H1 (cell line): Measurements from ENCODE around the gene CAV1. TPM values are rescaled to one million over a fixed set of nuclear protein-coding genes. Genes with fewer than 3 reads are reported as not detected.

Experiments used
- CTCF ChIA-PET: fragments of 300-600 bp; sonication (Branson Sonifier 250); formaldehyde crosslinking; loops from one replicate; lab custom pipeline; 2021; ENCODE audit not compliant: partially characterized antibody; lab: Charles Lee
- POLR2A ChIA-PET: fragments of 300-600 bp; sonication (Branson Sonifier 250); formaldehyde crosslinking; loops from one replicate; lab custom pipeline; 2021; ENCODE audit warnings: inconsistent platforms; ENCODE audit not compliant: partially characterized antibody; lab: Charles Lee
- DNase-seq, 2 experiments: peaks; one replicate each; pipeline versions ENCODE4 v3.0.0 to v3.0.0-alpha.2; 2010 to 2022; ENCODE audit warnings: low spot score in 2 of 2, low read depth in 1 of 2, mixed read lengths in 1 of 2
- FAIRE-seq: peaks from 2 replicates; lab custom pipeline; 2011; peaks lifted over from hg19 to GRCh38; lab: Jason Lieb, UNC
- H2AFZ ChIP-seq: 2 replicates; pipeline ENCODE4 v1.8.1; 2012; ENCODE audit warnings: low read length, inconsistent platforms
- H2AK5ac ChIP-seq: 2 replicates; pipeline ENCODE4 v1.6.1; 2013; ENCODE audit warnings: low read depth, low read length
- H2BK120ac ChIP-seq: replicated peaks from 2 replicates; pipeline ENCODE3; 2013; ENCODE audit warnings: low read depth, low read length, inconsistent platforms
- H2BK12ac ChIP-seq: 2 replicates; pipeline ENCODE4 v1.6.1; 2013; ENCODE audit warnings: low read depth, low read length
- H2BK15ac ChIP-seq: 2 replicates; pipeline ENCODE4 v1.6.1; 2013; ENCODE audit warnings: low read length
- H2BK20ac ChIP-seq: 2 replicates; pipeline ENCODE4 v1.6.1; 2013; ENCODE audit warnings: low read length
- H2BK5ac ChIP-seq: 2 replicates; pipeline ENCODE4 v1.6.1; 2013; ENCODE audit warnings: low read depth, low read length
- H3K14ac ChIP-seq: 2 replicates; pipeline ENCODE4 v1.6.1; 2013; ENCODE audit warnings: inconsistent platforms; ENCODE audit not compliant: insufficient read length
- H3K18ac ChIP-seq: 2 replicates; pipeline ENCODE4 v1.6.1; 2013; ENCODE audit warnings: low read length; ENCODE audit errors: extremely low read depth
- H3K23ac ChIP-seq: 2 replicates; pipeline ENCODE4 v1.6.1; 2013; ENCODE audit warnings: inconsistent platforms; ENCODE audit not compliant: insufficient read length
- H3K23me2 ChIP-seq: 2 replicates; pipeline ENCODE4 v1.6.1; 2013; ENCODE audit warnings: low read depth, low read length
- H3K27ac ChIP-seq: 2 replicates; pipeline ENCODE4 v1.6.1; 2011; ENCODE audit warnings: low read depth, low read length, inconsistent platforms
- H3K27me3 ChIP-seq, 4 experiments: replicated peaks in 1 of 4; 1 replicate in 1 of 4; 2 replicates in 3 of 4; pipeline versions ENCODE4 v1.6.1 to v1.8.1; 2011 to 2013; ENCODE audit warnings: low read length in 3 of 4, mild to moderate bottlenecking in 3 of 4, inconsistent platforms in 2 of 4, mixed read lengths in 2 of 4, moderate library complexity in 1 of 4; ENCODE audit not compliant: control insufficient read depth in 3 of 4, insufficient read depth in 3 of 4; ENCODE audit errors: extremely low read depth in 1 of 4
- H3K36me3 ChIP-seq, 4 experiments: 2 replicates each; pipeline versions ENCODE4 v1.6.1 to v1.8.1; 2011 to 2013; ENCODE audit warnings: mild to moderate bottlenecking in 4 of 4, low read length in 3 of 4, moderate library complexity in 2 of 4, control low read depth in 1 of 4, inconsistent platforms in 1 of 4; ENCODE audit not compliant: insufficient read depth in 4 of 4, control insufficient read depth in 2 of 4
- H3K4ac ChIP-seq: replicated peaks from 2 replicates; pipeline ENCODE3; 2013; ENCODE audit warnings: low read length, low read depth, mixed read lengths, inconsistent platforms; ENCODE audit not compliant: insufficient read length
- H3K4me1 ChIP-seq, 4 experiments: replicated peaks in 1 of 4; 1 replicate in 1 of 4; 2 replicates in 3 of 4; pipeline versions ENCODE4 v1.6.1 to v1.8.1; 2011 to 2013; ENCODE audit warnings: low read length in 3 of 4, inconsistent platforms in 2 of 4, mixed read lengths in 1 of 4; ENCODE audit not compliant: insufficient read depth in 4 of 4, control insufficient read depth in 3 of 4
- H3K4me2 ChIP-seq, 2 experiments: 2 replicates each; pipeline versions ENCODE4 v1.6.1 to v1.8.1; 2011 to 2013; ENCODE audit warnings: low read depth in 2 of 2, low read length in 2 of 2, control low read depth in 1 of 2, inconsistent platforms in 1 of 2, mild to moderate bottlenecking in 1 of 2; ENCODE audit not compliant: insufficient read depth in 1 of 2
- H3K4me3 ChIP-seq, 4 experiments: fragments of 200-600, 300-600 bp in 1 of 4; sonication (generic), shearing (Covaris generic), sonication (Bioruptor Twin) in 1 of 4; 2 replicates each; pipeline versions ENCODE4 v1.5.1 to v1.8.1; 2011 to 2016; ENCODE audit warnings: low read length in 4 of 4, low read depth in 3 of 4, control low read depth in 2 of 4, inconsistent platforms in 2 of 4, mild to moderate bottlenecking in 2 of 4, mixed read lengths in 1 of 4, moderate library complexity in 1 of 4; ENCODE audit not compliant: insufficient read depth in 2 of 4; ENCODE audit errors: extremely low read depth in 1 of 4
- H3K56ac ChIP-seq: replicated peaks from 2 replicates; pipeline ENCODE3; 2013; ENCODE audit warnings: low read depth, mild to moderate bottlenecking, mixed read lengths, low read length, inconsistent platforms; ENCODE audit not compliant: insufficient read length
- H3K79me1 ChIP-seq: 2 replicates; pipeline ENCODE4 v1.6.1; 2013; ENCODE audit warnings: low read depth, low read length, control low read depth
- H3K79me2 ChIP-seq, 2 experiments: 2 replicates each; pipeline versions ENCODE4 v1.6.1 to v1.8.1; 2012 to 2013; ENCODE audit warnings: low read length in 2 of 2, mild to moderate bottlenecking in 2 of 2, inconsistent platforms in 1 of 2; ENCODE audit not compliant: insufficient read depth in 2 of 2, control insufficient read depth in 1 of 2
- H3K9ac ChIP-seq, 4 experiments: replicated peaks in 1 of 4; 1 replicate in 1 of 4; 2 replicates in 3 of 4; pipeline versions ENCODE4 v1.6.1 to v1.8.1; 2011 to 2013; ENCODE audit warnings: low read depth in 3 of 4, low read length in 3 of 4, control low read depth in 2 of 4, mild to moderate bottlenecking in 2 of 4, moderate library complexity in 2 of 4, inconsistent platforms in 1 of 4; ENCODE audit errors: extremely low read depth in 1 of 4
- H3K9me3 ChIP-seq, 2 experiments: 2 replicates each; pipeline versions ENCODE4 v1.6.1 to v1.8.1; 2012 to 2013; ENCODE audit warnings: mild to moderate bottlenecking in 2 of 2, moderate library complexity in 2 of 2, control low read depth in 1 of 2, inconsistent platforms in 1 of 2, low read depth in 1 of 2, low read length in 1 of 2, mixed read lengths in 1 of 2; ENCODE audit not compliant: insufficient read depth in 2 of 2
- H4K20me1 ChIP-seq, 2 experiments: replicated peaks in 1 of 2; 2 replicates each; pipeline versions ENCODE3 to v1.8.1; 2011 to 2013; ENCODE audit warnings: inconsistent platforms in 2 of 2, low read length in 2 of 2, mild to moderate bottlenecking in 1 of 2; ENCODE audit not compliant: insufficient read depth in 2 of 2, control insufficient read depth in 1 of 2
- H4K5ac ChIP-seq: 2 replicates; pipeline ENCODE4 v1.6.1; 2013; ENCODE audit warnings: low read length, low read depth, mixed read lengths, inconsistent platforms; ENCODE audit not compliant: insufficient read length
- H4K8ac ChIP-seq: 2 replicates; pipeline ENCODE4 v1.8.0; 2013; ENCODE audit warnings: mild to moderate bottlenecking, moderate library complexity, low read length, inconsistent platforms; ENCODE audit not compliant: insufficient read depth; ENCODE audit errors: extremely low read depth
- H4K91ac ChIP-seq: replicated peaks from 2 replicates; pipeline ENCODE3; 2013; ENCODE audit warnings: low read length, mixed read lengths, inconsistent platforms; ENCODE audit not compliant: insufficient read length
- JUND ChIP-seq: IDR thresholded peaks from 2 replicates; pipeline ENCODE4 v1.6.1; 2011; ENCODE audit warnings: mild to moderate bottlenecking, improper control_type of control experiment, low read length
- SIN3A ChIP-seq, 2 experiments: IDR thresholded peaks in 1 of 2; conservative IDR thresholded peaks in 1 of 2; 2 replicates each; pipeline ENCODE4 v1.6.1; 2011 to 2012; ENCODE audit warnings: low read length in 2 of 2, improper control_type of control experiment in 1 of 2, low read depth in 1 of 2, mild to moderate bottlenecking in 1 of 2
- ZNF274 ChIP-seq: IDR thresholded peaks from 2 replicates; pipeline ENCODE4 v1.7.0; 2012; ENCODE audit warnings: low read length, borderline replicate concordance; ENCODE audit errors: extremely low read depth
- WGBS, 2 experiments: shearing (Covaris generic) in 1 of 2; methylation state at CpG; one replicate each; pipeline versions ENCODE4 v1.1.6 to v1.1.7; 2013 to 2015; ENCODE audit warnings: low lambda C conversion rate in 2 of 2, mixed read lengths in 2 of 2, inconsistent platforms in 1 of 2, low coverage in 1 of 2, missing lambda C conversion rate in 1 of 2; ENCODE audit not compliant: insufficient replicate concordance in 2 of 2, insufficient coverage in 1 of 2, insufficient read length in 1 of 2; ENCODE audit errors: extremely low coverage in 1 of 2, missing lambda C conversion rate in 1 of 2; 5-methylcytosine and 5-hydroxymethylcytosine counted together
- polyA plus RNA-seq, 7 experiments: library from polyadenylated mRNA; depleted of rRNA in 3 of 7; stranded (reverse) in 5 of 7; unstranded in 2 of 7; fragments of >200 nt in 5 of 7; fragments of 200-250 nt in 2 of 7; gene quantifications; 1 replicate in 5 of 7; 2 replicates in 1 of 7; 4 replicates in 1 of 7; pipeline versions ENCODE4 v1.2.1 to v1.2.3, GENCODE V29; 2011 to 2013; ENCODE audit warnings: missing spikeins in 2 of 7, mixed read lengths in 2 of 7
- total RNA-seq: library from RNA; stranded (reverse); fragmentation: NEBNext Ultra II Directional; extraction: Animal tissue kit (Norgen Biotek cat#: 25700); gene quantifications from 2 replicates; pipeline ENCODE4 v1.2.1, GENCODE V29; 2021

CAV1 gene
- total and polyA plus RNA-seq, 2 of the 8 experiments (the other 6 are each of a cell fraction or from before 2014, with no cell fraction given), result 16.3 to 21.8 TPM

GRCh38 chr7:116494472-116494871, 30.4 kb upstream of the CAV1 start:
- WGBS, 2 experiments, result 100% methylated on average over 2 of the region's 2 CpGs; no CpG with 5 or more reads in 1 of the 2 experiments
- no peak for DNase-seq
- Histone ChIP-seq H3K56ac (no peak overlapping the region), H3K4me1 (peaks cover 0 to 3% (median 0%) of the 10 kb centered on the region in 4 experiments; a peak in 2 of 7 replicates), H2BK5ac (no peak overlapping the region), H3K18ac (no peak overlapping the region), H4K5ac (no peak overlapping the region), H3K9ac (no peak overlapping the region), H3K36me3 (no peaks in the 10 kb centered on the region), H3K23ac (no peak overlapping the region), H2AK5ac (no peak overlapping the region), H4K91ac (no peak overlapping the region), H3K9me3 (no peaks in the 10 kb centered on the region), H3K14ac (no peak overlapping the region), H2BK20ac (no peak overlapping the region), H3K79me2 (no peaks in the 10 kb centered on the region), H2BK120ac (no peak overlapping the region), H3K23me2 (no peaks in the 10 kb centered on the region), H2BK15ac (no peak overlapping the region)
- POLR2A ChIA-PET, result no interaction called here
- CTCF ChIA-PET, result interaction anchor here (1.0 to 3.8 kb wide), 3 partner anchors 32 to 316 kb away, joined by 3 to 13 read pairs (median 3); no protein-coding TSS in a partner anchor
- TF ChIP-seq SIN3A (conservative IDR thresholded peaks at IDR 0.05 in 1 of 2, IDR thresholded peaks at IDR 0.05 in 1 of 2; ENCODE audit: low read depth in 1 of 2, low read length in 2 of 2) (no peak), JUND (no peak), ZNF274 (no peak)
- TF ChIP-seq, all 59 proteins: peak for 0
- Histone ChIP-seq H2BK12ac (no peak overlapping the region), H3K27me3 (peaks cover 0 to 7% (median 3%) of the 10 kb centered on the region in 4 experiments; a peak in 4 of 7 replicates), H3K4ac (no peak overlapping the region), H3K4me3 (no peak overlapping the region), H3K79me1 (no peaks in the 10 kb centered on the region), H3K27ac (no peak overlapping the region), H4K20me1 (peaks cover 0 to 2% of the 10 kb centered on the region in 2 experiments), H3K4me2 (no peak overlapping the region), H4K8ac (no peak overlapping the region), H2AFZ (no peak overlapping the region)
- no peak for FAIRE-seq
